Endodermal cell (in vitro differentiated cells): ENCODE results near the gene ZNF485. TPM values are rescaled to one million over a fixed set of nuclear protein-coding genes. Genes with fewer than 3 reads are reported as not detected.

ENCODE experiments used
- DNase-seq: peaks from one replicate; pipeline ENCODE4 v3.0.0-alpha.2; 2017
- H3K27ac ChIP-seq: 2 replicates; pipeline ENCODE4 v1.5.1; 2013; ENCODE audit warnings: mild to moderate bottlenecking, low read depth, low read length, moderate library complexity
- H3K27me3 ChIP-seq: 2 replicates; pipeline ENCODE4 v1.6.1; 2013; ENCODE audit warnings: mild to moderate bottlenecking, low read length, moderate library complexity; ENCODE audit not compliant: insufficient read depth, control insufficient read depth, poor library complexity, severe bottlenecking
- H3K36me3 ChIP-seq: 2 replicates; pipeline ENCODE4 v1.7.0; 2013; ENCODE audit warnings: mild to moderate bottlenecking, low read length, moderate library complexity; ENCODE audit not compliant: control insufficient read depth, insufficient read depth
- H3K4me1 ChIP-seq: one replicate; pipeline ENCODE4 v1.7.0; 2013; ENCODE audit warnings: low read length; ENCODE audit not compliant: control insufficient read depth, insufficient read depth
- H3K4me3 ChIP-seq: 2 replicates; pipeline ENCODE4 v1.5.1; 2013; ENCODE audit warnings: mild to moderate bottlenecking, low read length, moderate library complexity
- H3K9ac ChIP-seq: 2 replicates; pipeline ENCODE4 v1.6.1; 2013; ENCODE audit warnings: mild to moderate bottlenecking, low read length, moderate library complexity; ENCODE audit not compliant: poor library complexity, severe bottlenecking; ENCODE audit errors: extremely low read depth
- H3K9me3 ChIP-seq: 2 replicates; pipeline ENCODE4 v1.6.1; 2013; ENCODE audit warnings: mild to moderate bottlenecking, low read length, moderate library complexity; ENCODE audit not compliant: control insufficient read depth
- H3K27ac Mint-ChIP-seq: 2 replicates; pipeline ENCODE4 v1.8.0; 2020; ENCODE audit warnings: mixed read lengths
- H3K27me3 Mint-ChIP-seq: 2 replicates; pipeline ENCODE4 v1.8.0; 2021; ENCODE audit warnings: mild to moderate bottlenecking, mixed read lengths; ENCODE audit not compliant: insufficient read depth
- H3K36me3 Mint-ChIP-seq: 2 replicates; pipeline ENCODE4 v1.8.0; 2020; ENCODE audit warnings: low read depth, mixed read lengths
- H3K4me1 Mint-ChIP-seq: 2 replicates; pipeline ENCODE4 v1.8.0; 2020; ENCODE audit warnings: mixed read lengths
- H3K4me3 Mint-ChIP-seq: 2 replicates; pipeline ENCODE4 v1.8.0; 2020; ENCODE audit warnings: mild to moderate bottlenecking, moderate library complexity, mixed read lengths
- H3K9me3 Mint-ChIP-seq: 2 replicates; pipeline ENCODE4 v1.8.0; 2020; ENCODE audit warnings: mild to moderate bottlenecking, mixed read lengths
- CTCF ChIP-seq: fragments of 200-600 bp; sonication (generic); conservative IDR thresholded peaks from 2 replicates; pipeline ENCODE4 v1.5.0; 2021; ENCODE audit warnings: antibody characterized with exemption, mild to moderate bottlenecking
- WGBS, 2 experiments: methylation state at CpG; one replicate each; pipeline versions ENCODE4 v1.1.5 to v1.1.7; 2013; ENCODE audit warnings: missing lambda C conversion rate in 2 of 2, mixed read lengths in 1 of 2; ENCODE audit not compliant: insufficient coverage in 1 of 2, insufficient read length in 1 of 2; 5-methylcytosine and 5-hydroxymethylcytosine counted together
- total RNA-seq, 2 donors: library from RNA; stranded (reverse); fragmentation: NEBNext Ultra II Directional in 1 of 2; extraction: Animal tissue kit (Norgen Biotek cat#: 25700) in 1 of 2; gene quantifications; 2 replicates in 1 of 2; 3 replicates in 1 of 2; pipeline ENCODE4 v1.2.1, GENCODE V29; 2021

Gene ZNF485
- total RNA-seq, 2 donors from 2014 or later: 3.6 to 4.3 TPM

GRCh38 chr10:43570971-43571370, 35.3 kb upstream of the ZNF485 start:
- Mint-ChIP-seq H3K27ac (no peak overlapping the region), H3K4me1 (peaks cover 12% of the 10 kb centered on the region), H3K4me3 (no peak overlapping the region), H3K27me3 (peaks cover 27% of the 10 kb centered on the region), H3K36me3 (peaks cover 18% of the 10 kb centered on the region), H3K9me3 (peaks cover 13% of the 10 kb centered on the region)
- H3K4me3 ChIP-seq: no peak overlapping the region
- H3K36me3 ChIP-seq: peaks cover 19% of the 10 kb centered on the region
- H3K4me1 ChIP-seq: no peaks in the 10 kb centered on the region
- WGBS, 2 experiments: 86 to 94% methylated on average over 1 of the region's 1 CpG
- H3K27ac ChIP-seq: no peak overlapping the region
- no peak overlapping the region for H3K9ac ChIP-seq
- peaks cover 9% of the 10 kb centered on the region for H3K9me3 ChIP-seq
- peaks cover 9% of the 10 kb centered on the region for H3K27me3 ChIP-seq
- TF ChIP-seq CTCF: no peak
- DNase-seq: no peak

GRCh38 chr10:43573250-43574000, 32.8 kb upstream of the ZNF485 start:
- Mint-ChIP-seq H3K9me3 (peaks cover 16% of the 10 kb centered on the region), H3K27me3 (peaks cover 41% of the 10 kb centered on the region), H3K4me3 (peak overlapping the region; percentile 69), H3K4me1 (peaks cover 12% of the 10 kb centered on the region), H3K27ac (no peak overlapping the region), H3K36me3 (peaks cover 6% of the 10 kb centered on the region)
- H3K27me3 ChIP-seq: peaks cover 9% of the 10 kb centered on the region
- no peaks in the 10 kb centered on the region for H3K4me1 ChIP-seq
- WGBS, 2 experiments: 59 to 76% methylated on average over 5 to 14 of the region's 14 CpGs
- H3K36me3 ChIP-seq: peaks cover 7% of the 10 kb centered on the region
- no peak for TF ChIP-seq CTCF
- peak; percentile 47 for DNase-seq
- H3K27ac ChIP-seq: no peak overlapping the region
- H3K9me3 ChIP-seq: peaks cover 9% of the 10 kb centered on the region
- H3K4me3 ChIP-seq: peak overlapping the region; percentile 80
- peak overlapping the region; percentile 28 for H3K9ac ChIP-seq

GRCh38 chr10:43574001-43574892, 32.0 kb upstream of the ZNF485 start, which contains the start of gene ZNF239:
Gene ZNF239, minus strand, starts transcription at chr10:43574616. Its CDS starts 16,537 bp downstream, at chr10:43558079.
- peak within 1 kb of the TSS; percentile 69 for H3K4me3 Mint-ChIP-seq
- Histone ChIP-seq H3K36me3 (peaks cover 7% of the 10 kb centered on the region), H3K4me1 (no peaks in the 10 kb centered on the region), H3K27me3 (peaks cover 9% of the 10 kb centered on the region), H3K9ac (peak within 1 kb of the TSS; percentile 28), H3K4me3 (peak within 1 kb of the TSS; percentile 80), H3K9me3 (peaks cover 9% of the 10 kb centered on the region), H3K27ac (no peak within 1 kb of the TSS)
- peak; percentile 93 for DNase-seq
- peaks cover 12% of the 10 kb centered on the region for H3K4me1 Mint-ChIP-seq
- H3K36me3 Mint-ChIP-seq: peaks cover 6% of the 10 kb centered on the region
- peaks cover 16% of the 10 kb centered on the region for H3K9me3 Mint-ChIP-seq
- TF ChIP-seq CTCF: no peak
- H3K27me3 Mint-ChIP-seq: peaks cover 48% of the 10 kb centered on the region
- H3K27ac Mint-ChIP-seq: no peak within 1 kb of the TSS
- WGBS, 2 experiments: 8 to 10% methylated on average over 29 to 77 of the region's 78 CpGs
